ENCODE data around the gene HOXA3. TPM values are rescaled to one million over a fixed set of nuclear protein-coding genes. Genes with fewer than 3 reads are reported as not detected.

The HOXA3 gene
- total and polyA plus RNA-seq, 4 experiments from 2014 or later: 0.07 TPM; not detected in 3

DNA sequence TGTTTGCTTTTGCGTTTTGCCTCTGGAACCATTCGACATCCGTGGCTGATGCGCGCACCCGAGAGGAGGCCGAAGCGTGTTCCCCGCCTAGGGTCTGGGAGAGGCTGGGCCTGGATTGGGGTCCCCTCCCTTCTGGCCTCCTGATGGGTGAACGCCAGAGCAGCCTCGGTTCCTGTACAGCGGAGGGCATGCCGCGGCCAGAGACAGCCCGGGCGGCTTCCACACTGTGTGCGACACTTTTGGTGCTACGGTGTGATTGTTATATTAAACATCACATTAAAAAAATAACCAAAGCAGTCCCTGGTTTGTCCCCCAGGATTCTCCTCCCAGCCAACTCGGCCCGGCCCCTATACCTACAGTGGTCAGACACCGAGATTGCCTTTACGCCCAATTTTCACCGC lies 7.8 kb upstream of the HOXA3 start:
- peak in 1 of 5 donors; percentile 40 for DNase-seq
- ChIA-PET POLR2A (ENCODE audit: partially characterized antibody) (interaction anchor here (1.2 to 1.7 kb wide), 3 partner anchors 13 to 477 kb away, joined by 3 to 6 read pairs (median 3); no protein-coding TSS in a partner anchor), CTCF (ENCODE audit: partially characterized antibody) (interaction anchor here (1.1 to 3.6 kb wide), 21 partner anchors 9 to 1267 kb away, joined by 3 to 66 read pairs (median 6); partner anchors contain the start of genes HOXA10 and HOXA3)
- H3K27ac ChIP-seq (ENCODE audit: low read depth, low read length): no peak overlapping the region
- no peaks in the 10 kb centered on the region for H3K9me3 ChIP-seq (ENCODE audit: control insufficient read depth in 1 of 2, low read length in 2 of 2)
- Mint-ChIP-seq H3K27ac (peak overlapping the region in 1 of 7 donors; percentile 88), H3K36me3 (peaks cover 0 to 3% of the 10 kb centered on the region in 2 donors), H3K4me3 (peak overlapping the region; percentile 62 to 84 (median 78)), H3K27me3 (peaks cover 54 to 70% of the 10 kb centered on the region in 2 donors), H3K9me3 (peaks cover 0 to 44% (median 0%) of the 10 kb centered on the region in 8 donors), H3K4me1 (peaks cover 20 to 54% (median 31%) of the 10 kb centered on the region in 4 donors)
- H3K36me3 ChIP-seq (ENCODE audit: insufficient read depth, low read length): no peaks in the 10 kb centered on the region
- peaks cover 38% of the 10 kb centered on the region for H3K4me1 ChIP-seq (ENCODE audit: insufficient read depth, low read length)
- peak overlapping the region in 1 of 2 donors; percentile 79 for H3K4me3 ChIP-seq (ENCODE audit: low read length in 2 of 2)
- intact Hi-C loops (cut with micrococcal nuclease): loop anchor here (2.0 to 10.0 kb wide), 7 partner anchors 63 to 1308 kb away; partner anchors contain the start of genes HOXA1 and SNX10
- peaks cover 80% of the 10 kb centered on the region for H3K27me3 ChIP-seq (ENCODE audit: insufficient read depth, low read length)

DNA sequence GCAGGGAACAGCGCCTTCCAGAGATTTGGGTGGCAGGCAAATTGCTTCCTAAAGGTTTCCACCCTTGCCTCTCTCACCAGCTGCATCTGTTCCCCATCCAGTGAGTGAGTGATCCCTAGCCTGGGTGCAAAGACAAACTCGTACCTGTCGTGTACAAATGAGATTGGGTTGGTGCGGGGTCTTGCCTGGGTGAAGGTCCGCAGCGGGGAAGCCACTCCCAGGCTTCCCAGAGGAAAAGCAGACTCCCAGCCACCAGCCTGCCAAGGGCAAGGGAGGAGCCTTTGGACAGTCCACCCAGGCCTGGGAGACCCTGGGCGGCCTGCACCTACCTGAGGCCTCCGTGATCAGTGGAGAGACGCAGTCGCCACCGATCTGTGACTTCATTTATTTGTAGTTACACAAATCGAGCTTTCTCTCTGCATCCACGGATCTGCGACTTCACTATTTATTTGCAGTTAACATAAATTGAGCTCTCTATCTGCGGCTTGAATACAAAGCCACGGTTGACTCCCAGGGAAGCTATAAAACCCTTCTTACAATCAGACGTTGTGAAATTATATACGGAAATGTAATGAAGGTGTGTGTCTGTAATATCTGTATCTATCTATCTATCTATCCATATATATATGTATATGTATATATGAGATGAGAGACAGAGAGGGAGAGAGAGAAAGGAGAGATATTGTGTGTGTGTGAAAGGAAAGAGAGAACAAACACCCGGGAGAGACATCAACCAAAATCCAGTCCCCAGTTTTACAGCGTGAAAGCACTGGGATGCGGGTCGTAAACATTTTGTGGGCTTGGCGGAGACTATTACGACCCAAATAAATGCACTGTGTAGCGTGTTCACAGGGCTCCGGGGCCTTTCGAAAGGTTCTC lies 7.1 kb upstream of the HOXA3 start:
- no peak for DNase-seq
- Histone ChIP-seq H3K36me3 (ENCODE audit: insufficient read depth, low read length) (no peaks in the 10 kb centered on the region), H3K9me3 (ENCODE audit: control insufficient read depth in 1 of 2, low read length in 2 of 2) (no peaks in the 10 kb centered on the region), H3K27me3 (ENCODE audit: insufficient read depth, low read length) (peaks cover 81% of the 10 kb centered on the region), H3K4me3 (ENCODE audit: low read length in 2 of 2) (no peak overlapping the region), H3K4me1 (ENCODE audit: insufficient read depth, low read length) (peaks cover 38% of the 10 kb centered on the region), H3K27ac (ENCODE audit: low read depth, low read length) (no peak overlapping the region)
- peak overlapping the region; percentile 62 to 84 (median 78) for H3K4me3 Mint-ChIP-seq
- H3K4me1 Mint-ChIP-seq: peaks cover 23 to 56% (median 33%) of the 10 kb centered on the region in 4 donors
- H3K36me3 Mint-ChIP-seq: peaks cover 0 to 3% of the 10 kb centered on the region in 2 donors
- intact Hi-C loops (cut with micrococcal nuclease): loop anchor here (2.0 to 10.0 kb wide), 7 partner anchors 62 to 1307 kb away; partner anchors contain the start of genes HOXA1 and SNX10
- POLR2A ChIA-PET (ENCODE audit: partially characterized antibody): interaction anchor here (1.2 to 1.3 kb wide), 2 partner anchors 13 to 476 kb away, joined by 3 read pairs; no protein-coding TSS in a partner anchor
- H3K27ac Mint-ChIP-seq: peak overlapping the region in 1 of 7 donors; percentile 88
- peaks cover 0 to 42% (median 0%) of the 10 kb centered on the region in 8 donors for H3K9me3 Mint-ChIP-seq
- H3K27me3 Mint-ChIP-seq: peaks cover 60 to 73% of the 10 kb centered on the region in 2 donors
- CTCF ChIA-PET (ENCODE audit: partially characterized antibody): interaction anchor here (0.7 to 1.7 kb wide), 12 partner anchors 9 to 1265 kb away, joined by 3 to 22 read pairs (median 4); partner anchors contain the start of gene HOXA6

DNA sequence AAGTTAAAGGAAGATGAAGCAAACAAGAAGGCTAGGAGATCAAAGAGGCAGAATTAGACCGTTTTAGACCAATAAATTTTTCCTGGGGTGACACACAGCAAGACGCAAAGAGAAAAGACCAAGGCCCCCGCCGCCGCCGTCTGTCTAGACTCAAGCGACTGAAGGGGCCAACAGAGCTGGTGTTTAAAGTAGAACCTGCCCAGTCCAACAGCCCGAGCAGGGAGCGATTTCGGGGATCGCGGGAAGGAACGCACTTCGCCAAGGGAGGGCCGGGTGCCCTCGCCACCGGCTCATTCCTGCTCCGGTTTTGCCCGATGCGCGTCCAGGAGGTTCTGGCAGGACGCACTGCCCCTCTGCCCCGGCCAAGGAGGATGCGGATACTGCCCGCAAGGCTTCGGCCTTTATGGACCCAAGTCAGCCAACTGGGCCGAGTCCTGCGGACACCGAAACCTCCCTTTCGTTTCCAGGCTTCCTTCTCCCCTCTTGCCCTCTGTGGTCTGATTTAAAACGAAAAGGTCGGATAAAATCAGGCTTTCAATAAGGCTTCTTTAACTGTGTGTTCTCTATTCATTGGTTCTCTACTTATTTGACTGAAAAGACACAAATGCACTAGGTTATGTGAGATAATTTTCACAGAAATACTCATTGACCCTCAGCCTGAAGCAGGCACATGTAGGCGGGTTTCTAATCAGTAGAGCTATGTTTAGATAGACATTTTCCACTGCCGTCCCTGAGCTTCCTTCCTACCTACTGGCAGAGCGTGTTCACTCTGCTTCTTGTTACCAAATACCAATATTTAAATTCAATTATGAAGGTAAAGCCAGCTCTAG lies 6.3 kb upstream of the HOXA3 start:
- POLR2A ChIA-PET (ENCODE audit: partially characterized antibody): interaction anchor here (1.2 to 1.3 kb wide), 2 partner anchors 14 to 476 kb away, joined by 3 read pairs; no protein-coding TSS in a partner anchor
- peak overlapping the region in 6 of 8 donors; percentile 10 to 74 (median 44) for H3K4me3 Mint-ChIP-seq

DNA sequence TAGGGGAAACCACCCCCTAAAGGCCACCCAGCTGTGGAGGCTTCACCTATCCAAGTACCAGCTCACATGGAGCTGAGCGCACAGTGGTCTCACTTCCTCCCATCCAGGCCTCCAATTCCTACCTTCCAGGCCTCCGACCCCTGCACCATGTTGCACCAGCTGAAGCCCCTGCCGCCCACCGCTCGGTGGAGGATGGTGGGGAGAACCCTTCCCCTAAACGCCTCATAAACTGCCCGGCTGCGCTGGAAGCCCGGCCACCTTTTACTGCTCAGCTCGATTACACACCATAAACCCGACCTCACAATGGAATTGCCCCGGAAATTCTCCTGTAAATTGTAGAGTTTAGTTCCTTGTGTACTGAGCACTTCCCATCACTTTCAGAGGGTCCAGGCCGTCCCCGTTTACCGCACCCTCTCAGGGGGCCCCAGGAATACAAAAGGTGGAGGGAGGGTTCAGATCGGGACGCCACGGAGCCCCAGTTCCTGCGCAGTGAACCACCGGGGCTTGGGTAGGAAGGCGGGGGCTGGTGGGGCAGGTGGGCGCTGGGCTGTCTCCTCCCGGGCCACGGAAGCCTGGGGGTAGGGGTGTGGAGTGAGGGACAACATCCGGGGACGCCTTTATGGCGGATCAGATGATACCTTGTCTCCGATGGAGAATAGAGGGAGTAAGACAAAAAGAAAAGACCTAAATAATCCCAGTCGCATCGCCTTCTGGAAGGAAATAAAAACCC lies 5.5 kb upstream of the HOXA3 start:
- H3K27ac Mint-ChIP-seq: peak overlapping the region in 5 of 7 donors; percentile 2 to 88 (median 42)
- no peaks in the 10 kb centered on the region for H3K9me3 ChIP-seq (ENCODE audit: control insufficient read depth in 1 of 2, low read length in 2 of 2)
- peaks cover 25 to 69% (median 36%) of the 10 kb centered on the region in 4 donors for H3K4me1 Mint-ChIP-seq
- peaks cover 0 to 3% of the 10 kb centered on the region in 2 donors for H3K36me3 Mint-ChIP-seq
- no peaks in the 10 kb centered on the region for H3K36me3 ChIP-seq (ENCODE audit: insufficient read depth, low read length)
- H3K27me3 Mint-ChIP-seq: peaks cover 64 to 72% of the 10 kb centered on the region in 2 donors
- peaks cover 41% of the 10 kb centered on the region for H3K4me1 ChIP-seq (ENCODE audit: insufficient read depth, low read length)
- CTCF ChIA-PET (ENCODE audit: partially characterized antibody): interaction anchor here (1.0 to 1.4 kb wide), 4 partner anchors 10 to 38 kb away, joined by 3 to 6 read pairs (median 3); partner anchors contain the start of genes HOXA10 and HOXA6
- no peak overlapping the region for H3K27ac ChIP-seq (ENCODE audit: low read depth, low read length)
- no peak overlapping the region for H3K4me3 ChIP-seq (ENCODE audit: low read length in 2 of 2)
- H3K9me3 Mint-ChIP-seq: peaks cover 0 to 41% (median 0%) of the 10 kb centered on the region in 8 donors
- H3K27me3 ChIP-seq (ENCODE audit: insufficient read depth, low read length): peaks cover 83% of the 10 kb centered on the region
- intact Hi-C loops (cut with micrococcal nuclease): no loop called here
- DNase-seq: no peak
- peak overlapping the region; percentile 21 to 76 (median 38) for H3K4me3 Mint-ChIP-seq
- POLR2A ChIA-PET (ENCODE audit: partially characterized antibody): no interaction called here

More for the DNA sequence above, 6.3 kb upstream of the HOXA3 start:
- H3K27ac ChIP-seq (ENCODE audit: low read depth, low read length): no peak overlapping the region
- H3K4me1 ChIP-seq (ENCODE audit: insufficient read depth, low read length): peaks cover 41% of the 10 kb centered on the region
- H3K36me3 ChIP-seq (ENCODE audit: insufficient read depth, low read length): no peaks in the 10 kb centered on the region
- intact Hi-C loops (cut with micrococcal nuclease): no loop called here
- Mint-ChIP-seq H3K4me1 (peaks cover 23 to 62% (median 34%) of the 10 kb centered on the region in 4 donors), H3K36me3 (peaks cover 0 to 3% of the 10 kb centered on the region in 2 donors), H3K27me3 (peaks cover 61 to 73% of the 10 kb centered on the region in 2 donors), H3K27ac (peak overlapping the region in 4 of 7 donors; percentile 3 to 88 (median 64)), H3K9me3 (peaks cover 0 to 41% (median 0%) of the 10 kb centered on the region in 8 donors)
- peaks cover 83% of the 10 kb centered on the region for H3K27me3 ChIP-seq (ENCODE audit: insufficient read depth, low read length)
- CTCF ChIA-PET (ENCODE audit: partially characterized antibody): interaction anchor here (0.7 to 1.7 kb wide), 12 partner anchors 8 to 1264 kb away, joined by 3 to 22 read pairs (median 4); partner anchors contain the start of gene HOXA6
- H3K9me3 ChIP-seq (ENCODE audit: control insufficient read depth in 1 of 2, low read length in 2 of 2): no peaks in the 10 kb centered on the region
- no peak overlapping the region for H3K4me3 ChIP-seq (ENCODE audit: low read length in 2 of 2)
- no peak for DNase-seq

DNA sequence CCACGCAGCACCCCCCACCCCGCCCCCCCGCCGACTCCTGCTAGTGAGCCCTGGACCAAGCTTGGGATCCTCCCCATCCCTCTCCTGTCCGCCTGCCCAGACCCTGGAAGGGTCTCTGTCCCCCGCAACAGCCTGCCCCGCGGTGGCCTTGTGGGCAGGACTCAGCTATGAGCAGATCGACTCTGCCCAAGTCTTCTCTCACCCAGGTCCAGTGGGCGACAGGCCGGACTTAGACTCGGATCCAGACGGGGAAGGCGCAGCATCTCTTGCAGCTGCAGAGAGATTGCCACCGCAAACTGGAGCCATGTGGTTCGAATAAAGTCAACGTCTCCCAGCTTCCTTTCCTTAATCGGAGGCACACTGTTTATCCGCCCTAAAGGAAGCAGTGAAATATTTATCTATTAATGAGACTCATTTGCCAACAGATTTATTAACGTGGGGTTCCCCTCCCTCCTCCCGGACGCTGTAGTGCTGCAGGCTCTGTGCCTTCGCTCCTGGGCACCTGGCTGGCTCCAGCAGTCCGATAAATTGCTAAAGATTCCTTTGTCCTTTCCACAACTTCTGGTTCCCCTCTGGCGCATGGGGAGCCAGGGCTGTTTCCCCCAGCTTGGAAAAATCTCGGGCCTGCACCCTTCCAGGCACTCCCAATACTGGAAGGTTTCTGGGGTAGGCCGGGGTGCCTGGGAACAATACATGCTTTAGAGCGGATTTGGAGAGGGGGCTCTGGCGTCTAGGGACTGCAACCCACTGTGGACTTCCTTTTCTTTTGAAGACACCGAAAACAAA lies 4.7 kb upstream of the HOXA3 start:
- no peak overlapping the region for H3K27ac ChIP-seq (ENCODE audit: low read depth, low read length)
- H3K4me1 ChIP-seq (ENCODE audit: insufficient read depth, low read length): peaks cover 47% of the 10 kb centered on the region
- H3K4me1 Mint-ChIP-seq: peaks cover 25 to 74% (median 39%) of the 10 kb centered on the region in 4 donors
- ChIA-PET POLR2A (ENCODE audit: partially characterized antibody) (interaction anchor here (0.8 to 1.1 kb wide), 2 partner anchors 16 to 20 kb away, joined by 3 read pairs; no protein-coding TSS in a partner anchor), CTCF (ENCODE audit: partially characterized antibody) (interaction anchor here (0.9 to 1.5 kb wide), 7 partner anchors 10 to 788 kb away, joined by 3 to 6 read pairs (median 3); partner anchors contain the start of genes HOXA10 and HOXA6)
- DNase-seq: no peak
- peaks cover 0 to 3% of the 10 kb centered on the region in 2 donors for H3K36me3 Mint-ChIP-seq
- peaks cover 85% of the 10 kb centered on the region for H3K27me3 ChIP-seq (ENCODE audit: insufficient read depth, low read length)
- H3K4me3 Mint-ChIP-seq: peak overlapping the region in 6 of 8 donors; percentile 27 to 76 (median 39)
- no peak overlapping the region for H3K4me3 ChIP-seq (ENCODE audit: low read length in 2 of 2)
- H3K27ac Mint-ChIP-seq: peak overlapping the region in 5 of 7 donors; percentile 38 to 88 (median 75)
- H3K36me3 ChIP-seq (ENCODE audit: insufficient read depth, low read length): no peaks in the 10 kb centered on the region
- intact Hi-C loops (cut with micrococcal nuclease): no loop called here
- peaks cover 67 to 72% of the 10 kb centered on the region in 2 donors for H3K27me3 Mint-ChIP-seq
- H3K9me3 ChIP-seq (ENCODE audit: control insufficient read depth in 1 of 2, low read length in 2 of 2): no peaks in the 10 kb centered on the region
- peaks cover 0 to 41% (median 0%) of the 10 kb centered on the region in 8 donors for H3K9me3 Mint-ChIP-seq
